GM19023 (cell line): ENCODE results near the gene SAXO2.
"Not testable (repeated sequence)": the region's sequence is repeated elsewhere in the genome, so short reads cannot be mapped to it uniquely, and the experiment has no call there.

Source experiments
- ATAC-seq: cut with Tn5 transposase; IDR thresholded peaks from one replicate; pipeline ENCODE4 v1.9.1; 2021; ENCODE audit warnings: mild to moderate bottlenecking, moderate library complexity; ENCODE audit not compliant: unreplicated experiment

SAXO2 gene

DNA sequence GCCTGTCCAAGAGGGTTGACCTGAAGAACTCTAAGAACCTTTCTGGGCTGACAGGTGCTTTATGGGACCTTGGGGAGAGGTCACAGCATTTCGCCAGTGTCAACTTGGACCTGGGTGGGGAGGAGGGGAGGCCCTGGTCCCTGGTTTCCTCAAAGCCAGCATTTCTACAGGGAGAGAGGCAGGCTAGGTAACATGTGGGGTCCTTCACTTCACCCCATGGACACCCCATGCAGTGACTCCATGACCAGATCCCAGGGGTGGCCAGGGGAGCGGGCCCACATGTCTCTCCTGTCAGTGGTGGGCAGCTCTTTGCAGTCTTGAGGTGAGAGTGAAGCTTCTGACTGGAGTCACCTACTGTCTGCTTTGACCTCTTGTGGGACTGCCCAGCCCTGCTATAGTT lies 50.8 kb downstream of the SAXO2 start:
- ATAC-seq, result no peak

DNA sequence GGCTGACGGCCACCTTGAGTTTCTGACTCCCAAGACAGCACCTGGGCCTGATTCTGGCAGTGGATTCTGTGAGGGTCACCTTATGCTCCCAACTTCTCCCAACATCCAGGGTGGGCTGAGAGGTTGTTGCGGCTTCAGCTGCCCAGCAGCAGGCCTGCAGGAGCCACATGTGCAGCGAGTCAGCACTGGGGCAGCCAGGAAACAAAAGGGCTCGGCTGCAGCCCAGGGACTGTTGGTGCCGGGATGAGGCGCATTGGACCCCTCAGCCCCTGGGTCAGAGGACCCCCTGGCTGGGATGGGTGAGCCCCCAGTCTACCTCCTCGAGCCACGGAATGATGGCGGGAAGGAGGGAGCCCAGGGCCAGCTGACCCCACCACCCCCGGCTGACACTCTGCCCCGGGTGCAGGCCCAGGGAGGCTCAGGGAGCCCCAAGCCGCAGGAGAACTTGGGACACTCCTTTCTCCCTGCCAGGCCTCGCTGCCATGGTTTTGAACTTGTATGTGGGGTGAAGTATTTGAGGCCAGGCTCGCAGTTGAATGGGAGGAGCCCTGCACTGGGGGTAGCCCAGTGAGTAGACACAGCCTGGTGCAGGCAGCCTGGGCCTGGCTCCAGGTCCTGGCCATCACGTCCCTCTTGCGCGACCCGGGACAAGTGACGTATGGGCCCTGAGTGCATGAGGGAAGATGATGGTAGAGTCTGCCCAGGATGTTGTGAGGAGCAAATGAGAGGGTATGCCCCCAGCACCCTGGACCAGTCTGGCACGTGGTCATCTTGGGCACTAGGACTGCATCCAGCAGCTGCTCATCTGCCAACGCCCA lies 51.5 kb downstream of the SAXO2 start:
- ATAC-seq, result not testable (repeated sequence)

DNA sequence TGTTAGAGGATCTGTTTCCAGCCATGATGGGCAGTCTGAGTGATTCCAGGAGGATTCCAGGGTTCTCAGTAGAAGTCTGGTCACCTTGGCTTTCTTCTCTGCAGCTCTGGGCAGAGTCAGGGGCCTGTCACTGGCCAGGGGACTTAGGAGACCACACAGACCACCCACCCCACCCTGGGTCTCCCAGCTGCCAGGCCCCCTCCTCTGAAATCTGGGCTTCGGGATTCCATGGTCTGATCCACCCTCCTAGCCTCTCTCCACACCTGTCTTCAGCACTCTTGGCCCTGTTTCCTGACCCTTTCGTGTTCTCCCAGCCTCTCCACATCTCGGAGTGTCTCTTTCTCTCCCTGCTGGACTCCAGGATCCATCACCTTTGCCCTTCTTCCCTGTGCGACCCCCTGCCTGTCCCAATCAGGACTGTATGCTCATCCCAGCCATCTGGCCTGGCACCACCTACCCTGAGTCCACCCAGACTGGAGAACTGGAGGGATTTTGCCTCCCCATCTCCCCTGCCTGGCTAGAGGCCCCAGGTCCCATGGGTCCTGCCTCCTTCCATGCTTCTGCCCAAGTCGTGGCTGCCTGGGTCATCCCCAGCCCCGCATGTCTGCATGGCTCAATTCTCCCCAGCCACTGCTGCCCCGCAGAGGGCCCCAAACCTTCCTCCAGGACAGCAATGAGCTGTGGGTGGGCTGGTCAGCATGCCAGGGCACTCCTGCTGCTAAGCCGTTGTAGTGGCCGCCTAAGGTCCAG lies 52.3 kb downstream of the SAXO2 start:
- ATAC-seq, result no peak

DNA sequence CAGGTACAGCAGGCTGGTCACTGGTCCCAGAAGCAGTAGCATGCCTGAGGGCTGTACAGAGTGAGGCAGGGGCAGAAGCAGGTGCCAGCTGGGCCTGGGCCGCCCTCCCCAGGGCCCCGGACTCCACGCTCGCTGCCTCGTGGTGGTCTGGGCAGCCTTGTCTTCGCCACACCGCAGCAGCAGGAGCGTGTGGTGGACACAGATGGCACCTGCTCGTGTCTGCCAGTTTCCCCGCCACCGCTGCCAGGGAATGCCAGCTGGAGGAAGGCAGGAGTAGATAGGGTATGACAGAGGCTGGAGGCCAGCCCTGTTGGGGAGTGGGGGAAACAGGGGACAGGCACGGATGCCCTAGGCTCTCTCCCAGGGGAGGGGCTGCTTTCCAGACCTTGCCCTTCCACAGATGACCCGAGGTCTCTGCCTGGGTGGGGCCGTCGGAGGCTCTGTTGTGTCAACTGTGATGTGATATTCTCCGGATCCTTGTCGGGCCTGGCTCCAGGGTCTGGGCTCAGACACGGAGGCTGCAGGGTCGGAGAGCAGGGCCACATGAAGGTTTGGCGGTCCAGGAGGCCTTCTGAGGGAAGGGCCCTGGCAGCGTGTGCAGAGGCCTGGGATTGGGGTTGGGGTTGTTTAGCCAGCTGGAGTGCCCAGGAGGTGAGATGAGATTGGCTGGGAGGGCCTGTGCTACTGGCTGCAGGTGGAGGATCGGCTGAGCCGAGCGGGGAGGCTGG lies 53.1 kb downstream of the SAXO2 start:
- no peak for ATAC-seq

DNA sequence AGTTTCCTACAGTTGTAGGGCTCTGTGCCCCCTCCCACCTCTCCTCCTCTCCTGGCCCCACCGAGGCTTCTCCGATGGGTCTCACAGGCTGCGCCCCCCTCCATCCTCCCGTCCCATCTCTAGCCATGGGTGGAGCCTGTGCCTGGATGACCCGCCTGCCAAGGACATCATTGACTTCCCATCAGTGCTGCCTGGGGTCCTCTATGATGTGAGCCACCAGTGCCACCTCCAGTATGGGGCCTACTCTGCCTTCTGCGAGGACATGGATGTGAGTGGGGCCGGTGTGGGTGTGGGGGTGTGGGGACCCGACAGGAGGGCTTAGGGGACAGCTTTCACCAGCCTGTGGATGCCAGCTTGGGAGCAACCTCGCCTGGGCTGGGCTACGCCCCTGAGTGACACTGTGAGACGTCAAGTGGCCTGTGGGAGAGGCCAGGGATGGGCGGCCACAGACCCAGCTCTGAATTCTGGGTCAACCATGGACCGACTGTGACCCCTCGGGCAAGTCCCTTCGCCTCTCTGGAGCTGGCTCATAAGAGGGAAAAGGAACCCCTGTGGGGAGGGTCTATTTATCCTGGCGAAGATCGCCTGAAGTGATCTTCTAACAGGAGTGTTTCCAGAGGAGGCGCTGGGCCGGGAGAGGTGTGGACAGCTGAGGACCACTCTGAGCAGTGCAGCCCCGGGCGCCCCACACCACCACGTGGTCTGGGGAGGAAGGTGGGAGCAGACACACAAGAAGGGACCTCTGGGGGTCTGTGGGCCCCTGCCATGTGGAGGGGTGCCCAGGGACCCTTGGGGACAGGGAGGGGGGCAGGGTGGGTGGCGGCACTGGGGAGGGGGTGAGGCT lies 53.9 kb downstream of the SAXO2 start:
- ATAC-seq, result not testable (repeated sequence)

DNA sequence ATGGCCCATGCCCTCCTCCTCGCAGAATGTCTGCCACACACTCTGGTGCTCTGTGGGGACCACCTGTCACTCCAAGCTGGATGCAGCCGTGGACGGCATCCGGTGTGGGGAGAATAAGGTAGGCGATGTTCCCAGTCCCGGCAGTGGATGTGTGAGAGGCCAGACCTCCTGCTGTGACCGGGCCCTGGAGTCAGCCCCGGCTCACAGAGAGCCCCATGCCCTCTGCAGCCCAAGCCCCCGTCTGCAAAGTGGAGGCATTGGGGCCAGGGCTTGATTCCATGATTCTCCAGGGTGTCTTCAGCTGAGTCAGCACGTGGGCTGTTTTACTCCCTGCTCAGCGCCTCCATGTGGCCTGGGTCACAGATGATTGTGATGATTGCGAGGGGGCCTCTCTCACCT lies 54.5 kb downstream of the SAXO2 start:
- no peak for ATAC-seq

DNA sequence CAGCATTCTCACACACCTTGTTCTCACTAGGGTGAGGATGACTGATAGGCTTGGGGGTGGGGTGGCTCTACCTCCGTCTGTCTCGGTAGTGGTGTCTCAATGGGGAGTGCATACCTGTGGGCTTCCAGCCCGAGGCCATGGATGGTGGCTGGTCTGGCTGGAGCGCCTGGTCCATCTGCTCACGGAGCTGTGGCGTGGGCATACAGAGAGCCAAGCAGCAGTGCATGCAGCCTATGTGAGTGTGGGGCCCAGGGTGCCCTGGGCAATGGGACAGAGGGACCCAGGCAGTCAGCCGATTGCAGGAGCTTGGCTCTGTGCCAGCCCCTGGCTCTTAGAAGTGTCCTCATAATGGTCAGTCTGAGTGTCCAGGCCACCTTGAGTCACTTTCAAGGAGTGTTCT lies 54.9 kb downstream of the SAXO2 start:
- not testable (repeated sequence) for ATAC-seq

DNA sequence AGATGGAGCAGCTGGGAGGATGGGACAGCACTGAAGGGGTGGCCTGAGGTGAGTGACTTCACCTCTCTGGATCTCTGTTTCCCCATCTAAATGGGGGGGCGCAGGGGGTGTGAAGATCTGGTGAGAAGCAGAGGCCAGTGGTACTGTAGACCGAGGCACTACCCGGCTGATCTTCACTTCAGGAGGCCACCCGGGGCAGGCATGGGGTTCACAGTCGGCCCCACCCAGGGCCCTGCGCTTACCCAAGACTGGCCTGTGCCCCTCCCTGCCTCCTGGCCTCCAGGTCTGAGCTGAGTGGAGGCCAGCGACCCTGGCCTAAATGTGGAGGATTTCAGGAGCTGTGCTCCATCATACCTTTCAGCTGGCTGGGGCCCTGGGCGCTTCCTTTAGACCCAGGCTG lies 55.7 kb downstream of the SAXO2 start:
- ATAC-seq, result not testable (repeated sequence)

DNA sequence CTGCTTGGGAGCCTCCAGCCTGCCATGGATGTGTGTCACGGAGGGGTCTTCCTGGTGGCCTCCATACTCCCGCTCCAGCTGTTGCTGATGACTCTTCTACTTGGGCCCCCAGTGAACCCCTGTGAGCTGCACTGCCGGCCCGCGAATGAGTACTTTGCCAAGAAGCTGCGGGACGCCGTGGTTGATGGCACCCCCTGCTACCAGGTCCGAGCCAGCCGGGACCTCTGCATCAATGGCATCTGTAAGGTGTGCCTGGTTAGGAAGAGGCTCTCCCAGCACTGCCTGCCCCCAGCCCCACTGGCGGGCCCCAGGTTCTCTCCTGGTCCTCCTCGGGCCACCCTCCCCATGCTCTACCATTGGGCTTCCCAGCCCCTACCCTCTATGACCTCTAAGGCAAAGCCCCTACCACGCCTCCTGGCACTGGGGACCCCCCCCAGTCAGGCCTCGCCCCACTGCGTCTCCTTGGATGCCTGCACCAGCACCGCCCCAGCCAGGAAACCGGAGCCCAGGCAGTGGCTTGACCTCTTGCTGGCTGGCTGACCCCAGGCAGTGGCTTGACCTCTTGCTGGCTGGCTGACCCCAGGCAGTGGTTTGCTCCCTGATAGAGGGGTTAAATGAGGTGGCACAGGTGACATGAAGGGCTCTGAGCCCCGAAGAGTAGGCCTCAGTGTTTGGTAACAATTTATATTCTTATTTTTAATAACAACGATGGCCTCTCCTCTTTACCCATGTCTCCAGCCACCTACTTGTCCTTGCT lies 57.1 kb downstream of the SAXO2 start:
- ATAC-seq, result not testable (repeated sequence)

DNA sequence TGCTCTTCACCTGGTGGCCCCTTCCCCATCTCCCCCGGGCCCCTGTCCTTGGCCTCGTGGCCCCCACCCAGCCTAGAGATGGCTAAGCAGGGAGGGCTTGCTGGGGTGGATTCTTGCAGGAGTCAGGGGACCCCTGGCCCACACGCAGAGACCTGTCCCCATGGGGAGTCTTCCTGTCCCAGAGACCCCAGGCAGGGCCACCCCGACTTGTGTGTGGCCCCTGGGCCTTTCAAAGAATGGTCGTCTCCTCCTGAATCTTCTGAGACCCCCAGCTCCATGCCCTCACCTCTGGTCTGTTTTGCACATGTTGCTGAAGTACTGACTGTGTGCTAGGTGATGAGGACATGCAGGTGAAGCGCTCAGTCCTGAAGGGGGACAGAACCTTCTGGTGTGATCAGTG lies 58.2 kb downstream of the SAXO2 start:
- ATAC-seq, result not testable (repeated sequence)

DNA sequence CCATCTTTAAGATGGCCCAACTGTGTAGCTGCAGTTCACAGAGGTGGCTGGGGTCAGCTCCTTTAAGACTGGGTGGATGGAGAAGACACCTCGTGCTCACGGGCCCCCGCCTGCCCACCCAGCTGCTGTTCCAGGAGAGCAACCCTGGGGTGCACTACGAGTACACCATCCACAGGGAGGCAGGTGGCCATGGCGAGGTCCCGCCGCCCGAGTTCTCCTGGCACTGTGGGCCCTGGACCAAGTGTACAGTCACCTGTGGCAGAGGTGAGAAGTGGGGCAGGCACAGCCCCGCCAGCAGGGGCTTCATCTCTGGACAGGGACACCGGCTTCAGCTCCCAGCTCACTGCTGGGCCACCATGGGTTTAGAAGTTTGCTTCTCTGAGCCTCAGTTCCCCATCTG lies 59.9 kb downstream of the SAXO2 start:
- ATAC-seq, result not testable (repeated sequence)

DNA sequence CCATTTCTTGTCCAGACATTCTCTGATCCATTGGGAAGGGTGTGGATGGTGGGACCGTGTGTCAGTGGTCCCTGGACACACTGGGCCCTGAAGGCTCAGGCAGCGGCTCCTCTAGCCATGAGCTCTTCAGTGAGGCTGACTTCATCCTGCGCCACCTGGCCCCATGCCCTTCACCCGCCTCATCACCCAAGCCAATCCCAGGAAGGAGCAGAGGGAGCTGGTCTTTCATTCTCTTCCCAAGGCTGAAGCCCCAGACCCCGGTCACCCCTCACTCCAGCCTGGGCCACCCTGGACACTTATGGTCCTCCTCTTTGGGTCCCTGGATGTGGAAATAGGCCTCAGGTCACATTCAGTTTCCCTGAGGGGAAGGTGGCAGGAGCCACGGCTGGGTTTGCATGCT lies 62.2 kb downstream of the SAXO2 start:
- not testable (repeated sequence) for ATAC-seq

DNA sequence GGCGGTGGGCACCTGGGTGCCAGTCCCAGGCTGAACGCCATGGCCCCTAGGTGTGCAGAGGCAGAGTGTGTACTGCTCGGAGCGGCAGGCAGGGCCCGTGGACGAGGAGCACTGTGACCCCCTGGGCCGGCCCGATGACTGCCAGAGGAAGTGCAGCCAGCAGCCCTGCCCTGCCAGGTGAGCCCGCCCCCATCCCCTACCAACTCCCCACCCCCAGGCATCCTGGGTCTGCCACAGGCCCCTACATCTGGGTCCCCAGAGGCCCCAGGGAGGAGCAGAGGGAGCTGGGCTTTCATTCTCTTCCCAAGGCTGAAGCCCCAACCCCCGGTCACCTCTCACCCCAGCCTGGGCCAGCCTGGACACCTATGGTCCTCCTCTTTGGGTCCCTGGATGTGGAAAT lies 63.0 kb downstream of the SAXO2 start:
- not testable (repeated sequence) for ATAC-seq

DNA sequence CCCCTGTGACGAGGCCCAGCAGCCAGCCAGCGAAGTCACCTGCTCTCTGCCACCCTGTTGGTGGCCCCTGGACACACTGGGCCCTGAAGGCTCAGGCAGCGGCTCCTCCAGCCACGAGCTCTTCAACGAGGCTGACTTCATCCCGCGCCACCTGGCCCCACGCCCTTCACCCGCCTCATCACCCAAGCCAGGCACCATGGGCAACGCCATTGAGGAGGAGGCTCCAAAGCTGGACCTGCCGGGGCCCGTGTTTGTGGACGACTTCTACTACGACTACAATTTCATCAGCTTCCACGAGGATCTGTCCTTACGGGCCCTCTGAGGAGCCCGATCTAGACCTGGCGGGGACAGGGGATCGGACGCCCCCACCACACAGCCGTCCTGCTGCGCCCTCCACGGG lies 64.3 kb downstream of the SAXO2 start:
- ATAC-seq, result not testable (repeated sequence)

DNA sequence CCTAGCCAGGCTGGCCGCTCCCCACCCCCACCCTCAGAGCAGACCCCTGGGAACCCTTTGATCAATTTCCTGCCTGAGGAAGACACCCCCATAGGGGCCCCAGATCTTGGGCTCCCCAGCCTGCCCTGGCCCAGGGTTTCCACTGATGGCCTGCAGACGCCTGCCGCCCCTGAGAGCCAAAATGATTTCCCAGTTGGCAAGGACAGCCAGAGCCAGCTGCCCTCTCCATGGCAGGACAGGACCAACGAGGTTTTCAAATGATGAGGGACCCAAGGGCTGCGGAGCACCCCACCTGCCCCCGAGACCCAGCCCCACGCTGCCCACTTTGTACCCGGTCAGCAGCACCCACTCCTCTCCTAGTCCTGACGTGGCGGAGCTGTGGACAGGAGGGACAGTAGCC lies 64.8 kb downstream of the SAXO2 start:
- not testable (repeated sequence) for ATAC-seq

DNA sequence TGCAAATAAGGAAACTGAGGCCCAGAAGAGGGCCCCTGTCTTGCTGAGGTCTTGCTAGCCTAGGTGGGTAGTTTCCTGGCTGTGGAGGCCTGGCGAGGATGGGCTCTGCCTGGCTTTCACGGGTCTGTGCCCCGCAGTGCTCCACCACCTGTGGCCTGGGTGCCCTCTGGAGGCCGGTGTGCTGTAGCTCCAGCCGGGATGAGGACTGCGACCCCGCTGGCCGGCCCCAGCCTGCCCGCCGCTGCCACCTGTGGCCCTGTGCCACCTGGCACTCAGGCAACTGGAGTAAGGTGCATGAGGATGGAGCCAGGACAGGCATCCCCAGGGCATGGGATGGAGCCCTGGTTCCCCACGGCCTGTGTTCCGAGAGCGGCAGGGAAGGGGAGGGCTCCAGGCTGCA lies 66.4 kb downstream of the SAXO2 start:
- ATAC-seq, result not testable (repeated sequence)

DNA sequence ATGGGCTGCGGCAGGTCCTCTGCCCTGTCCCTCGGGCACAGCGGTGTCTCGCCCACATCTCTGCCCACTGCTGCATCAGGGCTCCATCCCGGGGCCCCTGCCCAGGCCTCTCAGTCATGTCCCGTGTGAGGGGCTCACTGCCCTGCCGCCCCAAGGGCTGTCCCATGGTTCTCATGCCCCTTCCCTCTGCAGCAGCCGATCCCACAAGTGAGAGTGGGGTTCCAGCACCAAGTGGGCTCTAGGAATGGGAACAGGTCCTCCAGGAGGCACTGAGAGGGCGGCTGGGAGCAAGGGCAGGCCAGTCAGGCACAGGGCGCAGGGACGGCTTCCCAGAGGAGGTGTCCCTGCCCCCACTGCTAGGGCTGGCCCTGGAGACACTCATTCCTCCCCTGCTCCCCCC lies 68.3 kb downstream of the SAXO2 start:
- ATAC-seq, result not testable (repeated sequence)

DNA sequence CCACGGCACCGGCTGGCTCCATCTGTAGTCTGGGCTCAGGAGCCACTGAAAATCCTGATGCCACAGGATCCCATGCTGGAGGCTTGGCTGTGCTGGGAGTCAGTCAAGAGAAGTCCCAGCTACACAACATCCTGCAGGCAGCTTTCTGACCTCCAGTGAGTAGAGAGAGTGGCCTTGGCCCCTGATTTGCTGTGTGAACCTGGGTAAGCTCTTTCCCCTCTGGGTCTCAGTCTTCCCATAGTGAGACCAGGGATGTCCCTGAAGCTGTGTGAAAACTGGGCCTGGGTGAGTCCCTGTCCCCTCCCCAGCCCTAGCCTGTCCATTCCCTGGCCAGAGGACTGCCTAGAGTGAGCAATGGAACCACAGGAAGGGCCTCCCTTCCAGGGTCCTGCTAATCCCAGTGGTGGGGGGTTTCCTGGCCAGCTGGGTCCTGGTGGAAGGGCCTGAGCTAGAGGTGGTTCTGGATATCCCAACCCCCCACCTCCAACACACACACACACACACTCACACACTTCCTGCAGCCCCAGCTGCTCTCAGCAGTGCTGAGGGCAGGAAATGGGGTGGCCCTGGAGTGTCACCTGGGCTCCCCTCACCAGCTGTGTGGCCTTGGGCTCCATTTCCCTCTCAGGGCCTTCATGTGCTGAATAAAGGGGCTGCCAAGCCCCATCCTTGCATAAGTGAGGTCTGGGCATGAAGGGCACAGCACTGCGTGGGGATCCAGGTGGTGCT lies 69.1 kb downstream of the SAXO2 start:
- ATAC-seq, result not testable (repeated sequence)
